Measurements from ENCODE around the gene RBX1.
"Not testable (repeated sequence)": the region's sequence is repeated elsewhere in the genome, so short reads cannot be mapped to it uniquely, and the experiment has no call there.

Gene RBX1

DNA sequence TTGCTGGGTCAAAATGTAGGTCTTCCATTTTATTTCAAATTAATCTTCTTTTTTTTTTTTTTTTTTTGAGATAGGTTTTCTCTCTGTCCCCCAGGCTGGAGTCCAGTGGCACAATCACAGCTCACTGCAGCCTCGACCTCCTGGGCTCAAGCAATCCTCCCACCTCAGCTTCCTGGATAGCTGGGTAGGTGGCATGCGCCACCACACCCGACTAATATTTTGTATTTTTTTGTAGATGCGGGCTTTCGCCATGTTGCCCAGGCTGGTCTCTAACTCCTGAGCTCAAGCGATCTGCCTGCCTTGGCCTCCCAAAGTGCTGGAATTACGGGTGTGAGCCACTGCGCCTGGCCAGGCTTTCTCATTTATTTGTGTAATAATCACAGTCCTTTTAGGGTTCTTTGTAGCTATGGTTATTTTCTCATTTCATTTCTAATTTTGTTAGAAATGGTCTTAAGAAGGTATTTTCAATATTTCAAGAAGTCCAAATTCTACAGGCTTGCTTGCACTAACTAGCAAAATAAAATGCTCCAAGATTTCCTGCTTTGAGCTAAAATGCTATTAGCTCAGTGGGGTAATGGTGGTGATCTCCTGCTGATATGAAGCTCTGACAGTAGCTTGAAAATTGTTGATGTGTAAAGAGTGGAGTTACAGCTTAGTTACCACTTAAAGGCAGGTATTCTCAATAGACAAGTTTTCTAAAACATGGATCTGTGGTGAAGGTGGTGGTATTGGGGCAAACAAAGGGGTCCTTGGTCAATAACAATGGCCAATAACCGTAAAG, 50.0 kb downstream of the RBX1 start:
- peak overlapping the region; percentile 97 for H2BK120ac ChIP-seq (ENCODE audit: insufficient read depth, low read length, poor library complexity)
- H2BK12ac ChIP-seq (ENCODE audit: low read length): peak overlapping the region; percentile 94
- no peaks in the 10 kb centered on the region for H3K27me3 ChIP-seq (ENCODE audit: insufficient read depth, low read length)
- H3K36me3 ChIP-seq (ENCODE audit: control insufficient read depth in 1 of 2, insufficient read depth in 2 of 2, low read length in 2 of 2): no peaks in the 10 kb centered on the region
- H3K4me1 ChIP-seq (ENCODE audit: control insufficient read depth in 1 of 2, insufficient read depth in 2 of 2, low read length in 2 of 2): peaks cover 8 to 20% of the 10 kb centered on the region in 2 experiments
- H3K4ac ChIP-seq (ENCODE audit: low read depth, low read length): peak overlapping the region; percentile 49
- DNase-seq: peak; percentile 75 to 86
- H4K12ac ChIP-seq (ENCODE audit: low read depth, low read length): peak overlapping the region; percentile 57
- peaks cover 31% of the 10 kb centered on the region for H3K79me1 ChIP-seq (ENCODE audit: low read length)
- peak overlapping the region; percentile 90 for H4K91ac ChIP-seq (ENCODE audit: low read depth, low read length)
- H4K8ac ChIP-seq (ENCODE audit: low read depth, low read length): peak overlapping the region; percentile 86
- peak overlapping the region; percentile 94 for H2AK5ac ChIP-seq (ENCODE audit: low read length)
- H2AFZ ChIP-seq (ENCODE audit: insufficient read depth, low read length, poor library complexity): peak overlapping the region; percentile 45
- H2BK5ac ChIP-seq (ENCODE audit: low read depth, low read length, poor library complexity): peak overlapping the region; percentile 98
- no peaks in the 10 kb centered on the region for H3K79me2 ChIP-seq (ENCODE audit: control insufficient read depth, insufficient read depth, low read length, poor library complexity)
- peak overlapping the region; percentile 81 for H3K14ac ChIP-seq (ENCODE audit: low read length)
- H3K4me2 ChIP-seq (ENCODE audit: low read length): peak overlapping the region; percentile 67
- H3K27ac ChIP-seq (ENCODE audit: low read depth, low read length): peak overlapping the region; percentile 97
- H3K18ac ChIP-seq (ENCODE audit: low read length): peak overlapping the region; percentile 92
- no peak overlapping the region for H3K23ac ChIP-seq (ENCODE audit: low read length)
- no peaks in the 10 kb centered on the region for H3K9me3 ChIP-seq (ENCODE audit: insufficient read depth, low read depth, low read length)
- WGBS (ENCODE audit: extremely low coverage, insufficient coverage, insufficient read length): no CpG with 5 or more reads among the region's 9 CpGs
- H3K9ac ChIP-seq (ENCODE audit: low read length): no peak overlapping the region
- H3K4me3 ChIP-seq (ENCODE audit: low read depth, low read length): no peak overlapping the region

DNA sequence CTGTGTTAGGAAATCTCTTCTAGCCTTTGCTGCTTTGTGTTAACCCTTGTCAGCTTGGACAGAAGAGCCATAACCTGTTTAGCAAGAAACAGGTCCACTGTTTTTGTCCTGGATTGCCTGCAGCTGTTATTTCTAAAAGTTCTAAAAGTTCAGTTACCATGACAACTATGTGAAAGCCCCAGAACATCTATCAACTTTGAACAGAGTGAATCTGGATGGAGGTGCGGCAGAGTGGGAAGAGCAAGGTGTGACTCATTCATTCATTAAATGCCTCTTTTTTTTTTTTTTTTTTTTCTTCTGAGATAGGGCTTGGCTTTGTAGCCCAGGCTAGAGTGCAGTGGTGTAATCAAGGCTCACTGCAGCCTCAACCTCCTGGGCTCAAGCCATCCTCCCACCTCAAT, 50.5 kb downstream of the RBX1 start:
- Histone ChIP-seq H3K23ac (ENCODE audit: low read length) (no peak overlapping the region), H2BK5ac (ENCODE audit: low read depth, low read length, poor library complexity) (no peak overlapping the region), H3K27ac (ENCODE audit: low read depth, low read length) (peak overlapping the region; percentile 97), H2AK5ac (ENCODE audit: low read length) (no peak overlapping the region), H3K79me1 (ENCODE audit: low read length) (peaks cover 31% of the 10 kb centered on the region), H4K91ac (ENCODE audit: low read depth, low read length) (peak overlapping the region; percentile 28), H2BK120ac (ENCODE audit: insufficient read depth, low read length, poor library complexity) (peak overlapping the region; percentile 29), H4K8ac (ENCODE audit: low read depth, low read length) (no peak overlapping the region), H3K4me3 (ENCODE audit: low read depth, low read length) (no peak overlapping the region), H3K9me3 (ENCODE audit: insufficient read depth, low read depth, low read length) (no peaks in the 10 kb centered on the region), H4K12ac (ENCODE audit: low read depth, low read length) (no peak overlapping the region), H3K18ac (ENCODE audit: low read length) (no peak overlapping the region), H3K36me3 (ENCODE audit: control insufficient read depth in 1 of 2, insufficient read depth in 2 of 2, low read length in 2 of 2) (no peaks in the 10 kb centered on the region), H2AFZ (ENCODE audit: insufficient read depth, low read length, poor library complexity) (no peak overlapping the region), H3K14ac (ENCODE audit: low read length) (no peak overlapping the region), H2BK12ac (ENCODE audit: low read length) (no peak overlapping the region), H3K9ac (ENCODE audit: low read length) (no peak overlapping the region), H3K4me2 (ENCODE audit: low read length) (peak overlapping the region; percentile 67), H3K4me1 (ENCODE audit: control insufficient read depth in 1 of 2, insufficient read depth in 2 of 2, low read length in 2 of 2) (peaks cover 8 to 17% of the 10 kb centered on the region in 2 experiments), H3K79me2 (ENCODE audit: control insufficient read depth, insufficient read depth, low read length, poor library complexity) (no peaks in the 10 kb centered on the region), H3K4ac (ENCODE audit: low read depth, low read length) (no peak overlapping the region), H3K27me3 (ENCODE audit: insufficient read depth, low read length) (no peaks in the 10 kb centered on the region)
- DNase-seq: peak; percentile 88 to 99
- no CpG with 5 or more reads among the region's 1 CpG for WGBS (ENCODE audit: extremely low coverage, insufficient coverage, insufficient read length)

DNA sequence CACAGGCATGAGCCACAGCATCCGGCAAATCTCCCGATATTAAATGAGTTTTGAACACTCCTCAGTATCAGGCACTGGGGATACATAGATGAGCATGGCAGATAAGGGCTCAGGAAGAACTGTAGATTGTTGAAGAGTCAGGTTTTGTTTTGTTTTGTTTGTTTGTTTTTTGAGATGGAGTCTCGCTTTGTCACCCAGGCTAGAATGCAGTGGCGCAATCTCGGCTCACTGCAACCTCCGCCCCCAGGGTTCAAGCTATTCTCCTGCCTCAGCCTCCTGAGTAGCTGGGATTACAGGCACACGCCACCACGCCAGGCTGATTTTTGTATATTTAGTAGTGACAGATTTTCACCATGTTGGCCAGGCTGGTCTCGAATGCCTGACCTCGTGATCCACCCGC, 51.2 kb downstream of the RBX1 start:
- peak overlapping the region; percentile 23 for H2AK5ac ChIP-seq (ENCODE audit: low read length)
- not testable (repeated sequence) for H3K79me2 ChIP-seq (ENCODE audit: control insufficient read depth, insufficient read depth, low read length, poor library complexity); H2AFZ ChIP-seq (ENCODE audit: insufficient read depth, low read length, poor library complexity); H3K4me3 ChIP-seq (ENCODE audit: low read depth, low read length); H3K23ac ChIP-seq (ENCODE audit: low read length); H3K9ac ChIP-seq (ENCODE audit: low read length); H3K9me3 ChIP-seq (ENCODE audit: insufficient read depth, low read depth, low read length); H3K27me3 ChIP-seq (ENCODE audit: insufficient read depth, low read length); H4K12ac ChIP-seq (ENCODE audit: low read depth, low read length); H3K36me3 ChIP-seq (ENCODE audit: control insufficient read depth in 1 of 2, insufficient read depth in 2 of 2, low read length in 2 of 2); H3K4me2 ChIP-seq (ENCODE audit: low read length)
- peak overlapping the region; percentile 8 for H3K18ac ChIP-seq (ENCODE audit: low read length)
- H3K14ac ChIP-seq (ENCODE audit: low read length): peak overlapping the region; percentile 83
- peak overlapping the region; percentile 88 for H2BK5ac ChIP-seq (ENCODE audit: low read depth, low read length, poor library complexity)
- peaks cover 8 to 17% of the 10 kb centered on the region in 2 experiments for H3K4me1 ChIP-seq (ENCODE audit: control insufficient read depth in 1 of 2, insufficient read depth in 2 of 2, low read length in 2 of 2)
- peak overlapping the region; percentile 78 for H2BK12ac ChIP-seq (ENCODE audit: low read length)
- WGBS (ENCODE audit: extremely low coverage, insufficient coverage, insufficient read length): no CpG with 5 or more reads among the region's 11 CpGs
- H3K4ac ChIP-seq (ENCODE audit: low read depth, low read length): peak overlapping the region; percentile 24
- peak overlapping the region; percentile 52 for H4K8ac ChIP-seq (ENCODE audit: low read depth, low read length)
- H3K27ac ChIP-seq (ENCODE audit: low read depth, low read length): peak overlapping the region; percentile 97
- peak overlapping the region; percentile 92 for H4K91ac ChIP-seq (ENCODE audit: low read depth, low read length)
- DNase-seq: peak; percentile 77 to 87
- peak overlapping the region; percentile 83 for H2BK120ac ChIP-seq (ENCODE audit: insufficient read depth, low read length, poor library complexity)
- peaks cover 31% of the 10 kb centered on the region for H3K79me1 ChIP-seq (ENCODE audit: low read length)

DNA sequence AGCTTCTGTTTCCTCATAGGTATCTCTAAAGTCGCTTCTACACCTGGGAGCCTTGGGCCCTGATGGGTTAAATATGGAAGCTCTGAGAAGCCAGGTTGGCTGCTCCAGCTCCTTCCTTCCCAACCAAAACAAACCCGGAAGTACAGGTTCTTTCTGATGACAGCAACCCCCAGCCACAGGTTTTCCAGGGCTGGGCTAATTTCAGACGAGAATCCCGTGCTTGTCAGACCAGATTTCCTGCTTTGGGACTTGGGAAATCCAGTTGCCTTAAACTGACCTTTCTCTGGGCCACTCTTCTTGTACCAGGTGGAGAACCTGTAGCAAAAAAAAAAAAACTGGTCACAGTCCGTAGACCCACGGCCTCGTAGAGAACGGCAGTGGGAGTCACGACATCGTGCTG, 51.9 kb downstream of the RBX1 start:
- WGBS (ENCODE audit: extremely low coverage, insufficient coverage, insufficient read length): no CpG with 5 or more reads among the region's 10 CpGs
- Histone ChIP-seq H2BK12ac (ENCODE audit: low read length) (peak overlapping the region; percentile 78), H3K27ac (ENCODE audit: low read depth, low read length) (peak overlapping the region; percentile 97), H3K4me2 (ENCODE audit: low read length) (peak overlapping the region; percentile 47), H3K79me1 (ENCODE audit: low read length) (peaks cover 31% of the 10 kb centered on the region), H3K9me3 (ENCODE audit: insufficient read depth, low read depth, low read length) (no peaks in the 10 kb centered on the region), H2BK5ac (ENCODE audit: low read depth, low read length, poor library complexity) (peak overlapping the region; percentile 88), H3K14ac (ENCODE audit: low read length) (peak overlapping the region; percentile 83), H4K12ac (ENCODE audit: low read depth, low read length) (no peak overlapping the region), H2AFZ (ENCODE audit: insufficient read depth, low read length, poor library complexity) (peak overlapping the region; percentile 48), H4K91ac (ENCODE audit: low read depth, low read length) (peak overlapping the region; percentile 92), H3K4me1 (ENCODE audit: control insufficient read depth in 1 of 2, insufficient read depth in 2 of 2, low read length in 2 of 2) (peaks cover 8 to 17% of the 10 kb centered on the region in 2 experiments), H3K23ac (ENCODE audit: low read length) (no peak overlapping the region), H3K4me3 (ENCODE audit: low read depth, low read length) (no peak overlapping the region), H3K27me3 (ENCODE audit: insufficient read depth, low read length) (no peaks in the 10 kb centered on the region), H3K4ac (ENCODE audit: low read depth, low read length) (peak overlapping the region; percentile 24), H4K8ac (ENCODE audit: low read depth, low read length) (peak overlapping the region; percentile 53), H3K9ac (ENCODE audit: low read length) (no peak overlapping the region), H3K36me3 (ENCODE audit: control insufficient read depth in 1 of 2, insufficient read depth in 2 of 2, low read length in 2 of 2) (no peaks in the 10 kb centered on the region), H3K18ac (ENCODE audit: low read length) (peak overlapping the region; percentile 8), H3K79me2 (ENCODE audit: control insufficient read depth, insufficient read depth, low read length, poor library complexity) (no peaks in the 10 kb centered on the region), H2BK120ac (ENCODE audit: insufficient read depth, low read length, poor library complexity) (peak overlapping the region; percentile 83), H2AK5ac (ENCODE audit: low read length) (peak overlapping the region; percentile 45)
- peak; percentile 99 for DNase-seq
